Neural progenitor cell (in vitro differentiated cells): ENCODE measurements around the gene OR8B4. TPM values are rescaled to one million over a fixed set of nuclear protein-coding genes. Genes with fewer than 3 reads are reported as not detected.
A peak's percentile ranks its signal among the peaks of the same experiment; 100 is the strongest.

ENCODE experiments used
- DNase-seq: peaks from one replicate; pipeline ENCODE4 v3.0.0-alpha.2; 2016; ENCODE audit warnings: low spot score
- H2AFZ ChIP-seq: fragments of 200-600 bp; sonication (generic); replicated peaks from 2 replicates; pipeline ENCODE4 v1.6.1; 2016; ENCODE audit warnings: antibody characterized with exemption
- H3F3A ChIP-seq: fragments of 200-600 bp; sonication (generic); 2 replicates; pipeline ENCODE4 v1.6.1; 2016; ENCODE audit warnings: antibody characterized with exemption, low read depth
- H3K27ac ChIP-seq: fragments of 200-600 bp; sonication (generic); 2 replicates; pipeline ENCODE4 v1.5.1; 2016; ENCODE audit warnings: mild to moderate bottlenecking
- H3K27me3 ChIP-seq: fragments of 200-600 bp; sonication (generic); 2 replicates; pipeline ENCODE4 v1.6.1; 2016; ENCODE audit warnings: mild to moderate bottlenecking, moderate library complexity
- H3K36me3 ChIP-seq: fragments of 200-600 bp; sonication (generic); 2 replicates; pipeline ENCODE4 v1.5.1; 2016
- H3K4me1 ChIP-seq: fragments of 200-600 bp; sonication (generic); 2 replicates; pipeline ENCODE4 v1.6.1; 2016; ENCODE audit warnings: mixed run types
- H3K4me2 ChIP-seq: fragments of 200-600 bp; sonication (generic); 2 replicates; pipeline ENCODE4 v1.6.1; 2016
- H3K4me3 ChIP-seq: fragments of 200-600 bp; sonication (generic); 2 replicates; pipeline ENCODE4 v1.5.1; 2016
- H3K79me2 ChIP-seq: fragments of 200-600 bp; sonication (generic); 2 replicates; pipeline ENCODE4 v1.6.1; 2016; ENCODE audit warnings: low read depth
- H3K9ac ChIP-seq: fragments of 200-600 bp; sonication (generic); 2 replicates; pipeline ENCODE4 v1.6.1; 2016
- H3K9me3 ChIP-seq: fragments of 200-600 bp; sonication (generic); 2 replicates; pipeline ENCODE4 v1.5.1; 2016; ENCODE audit warnings: low read depth
- H4K20me1 ChIP-seq: fragments of 200-600 bp; sonication (generic); 2 replicates; pipeline ENCODE4 v1.6.1; 2016; ENCODE audit warnings: low read depth
- H3K27ac Mint-ChIP-seq: 3 replicates; pipeline ENCODE4 v1.8.0; 2021; ENCODE audit warnings: mixed read lengths
- H3K27me3 Mint-ChIP-seq: 2 replicates; pipeline ENCODE4 v1.8.0; 2022; ENCODE audit warnings: low read depth, mild to moderate bottlenecking, inconsistent platforms, moderate library complexity, mixed read lengths; ENCODE audit not compliant: insufficient read depth
- H3K36me3 Mint-ChIP-seq: 3 replicates; pipeline ENCODE4 v1.8.0; 2021; ENCODE audit warnings: mixed read lengths
- H3K4me1 Mint-ChIP-seq: 3 replicates; pipeline ENCODE4 v1.8.0; 2021; ENCODE audit warnings: mixed read lengths
- H3K4me3 Mint-ChIP-seq: 3 replicates; pipeline ENCODE4 v1.8.0; 2021; ENCODE audit warnings: mild to moderate bottlenecking, moderate library complexity, mixed read lengths
- H3K9me3 Mint-ChIP-seq: 3 replicates; pipeline ENCODE4 v1.8.0; 2020; ENCODE audit warnings: mixed read lengths
- EZH2 ChIP-seq: fragments of 200-600 bp; sonication (generic); IDR thresholded peaks from 2 replicates; pipeline ENCODE4 v1.6.1; 2017; ENCODE audit warnings: antibody characterized with exemption, mild to moderate bottlenecking, moderate library complexity
- EZH2phosphoT487 ChIP-seq: fragments of 200-600 bp; sonication (generic); IDR thresholded peaks from 2 replicates; pipeline ENCODE4 v1.6.1; 2017; ENCODE audit warnings: antibody characterized with exemption
- total RNA-seq: library from RNA; depleted of rRNA; stranded (reverse); fragments of >200 nt; gene quantifications from 2 replicates; pipeline ENCODE4 v1.2.3, GENCODE V29; 2015; ENCODE audit warnings: low replicate concordance
- TF ChIP-seq, protein P1 (sequence below): fragments of 200-600 bp; sonication (generic); IDR thresholded peaks from 2 replicates; pipeline ENCODE4 v1.5.1; 2017; ENCODE audit warnings: antibody characterized with exemption, mild to moderate bottlenecking

OR8B4 gene
- total RNA-seq, 1 donor from 2014 or later, result not detected

DNA sequence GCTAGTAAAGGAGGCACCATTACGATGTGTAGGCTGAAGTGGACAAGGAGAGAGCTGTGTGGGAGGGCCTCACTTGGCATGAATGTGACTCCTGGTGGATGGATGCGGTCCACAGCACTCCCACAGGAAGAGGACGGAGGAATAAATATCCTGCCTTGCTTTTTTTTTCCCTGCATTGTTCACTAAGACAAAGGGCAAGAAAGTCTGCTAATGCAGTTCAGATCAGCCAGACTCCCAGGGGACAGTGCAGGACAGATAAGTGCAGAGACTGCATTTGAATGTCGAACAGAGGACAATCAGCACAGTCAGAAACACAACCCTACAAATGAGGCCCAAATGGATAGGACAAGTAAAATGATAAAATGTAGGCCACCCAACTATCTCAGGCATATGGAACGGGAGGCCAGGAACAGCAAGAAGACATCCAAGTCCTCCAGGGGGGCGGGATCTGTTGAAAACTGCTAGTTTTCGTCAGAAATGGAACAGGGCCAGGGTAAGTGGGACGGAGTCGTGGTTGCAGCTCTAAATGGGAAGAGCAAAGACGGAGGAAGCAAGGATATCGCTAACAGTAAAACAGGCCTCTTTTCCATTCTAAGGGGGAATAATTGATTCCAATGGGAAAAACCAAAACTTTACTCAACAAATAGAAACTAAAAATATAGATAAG, 46.0 kb upstream of the OR8B4 start:
- H3K36me3 Mint-ChIP-seq, result no peaks in the 10 kb centered on the region
- no peak for DNase-seq
- H3K4me3 Mint-ChIP-seq, result no peak overlapping the region
- H3K4me1 Mint-ChIP-seq, result peaks cover 3% of the 10 kb centered on the region
- Histone ChIP-seq H3K9me3 (no peaks in the 10 kb centered on the region), H3K27me3 (no peaks in the 10 kb centered on the region), H3K9ac (no peak overlapping the region), H2AFZ (no peak overlapping the region), H3K27ac (no peak overlapping the region), H3K4me1 (no peaks in the 10 kb centered on the region), H3F3A (no peaks in the 10 kb centered on the region), H3K79me2 (no peaks in the 10 kb centered on the region), H4K20me1 (no peaks in the 10 kb centered on the region), H3K4me2 (no peak overlapping the region), H3K36me3 (no peaks in the 10 kb centered on the region), H3K4me3 (no peak overlapping the region)
- no peaks in the 10 kb centered on the region for H3K9me3 Mint-ChIP-seq
- H3K27ac Mint-ChIP-seq, result no peak overlapping the region
- TF ChIP-seq EZH2phosphoT487 (no peak), EZH2 (no peak)
- TF ChIP-seq, protein P1, sequence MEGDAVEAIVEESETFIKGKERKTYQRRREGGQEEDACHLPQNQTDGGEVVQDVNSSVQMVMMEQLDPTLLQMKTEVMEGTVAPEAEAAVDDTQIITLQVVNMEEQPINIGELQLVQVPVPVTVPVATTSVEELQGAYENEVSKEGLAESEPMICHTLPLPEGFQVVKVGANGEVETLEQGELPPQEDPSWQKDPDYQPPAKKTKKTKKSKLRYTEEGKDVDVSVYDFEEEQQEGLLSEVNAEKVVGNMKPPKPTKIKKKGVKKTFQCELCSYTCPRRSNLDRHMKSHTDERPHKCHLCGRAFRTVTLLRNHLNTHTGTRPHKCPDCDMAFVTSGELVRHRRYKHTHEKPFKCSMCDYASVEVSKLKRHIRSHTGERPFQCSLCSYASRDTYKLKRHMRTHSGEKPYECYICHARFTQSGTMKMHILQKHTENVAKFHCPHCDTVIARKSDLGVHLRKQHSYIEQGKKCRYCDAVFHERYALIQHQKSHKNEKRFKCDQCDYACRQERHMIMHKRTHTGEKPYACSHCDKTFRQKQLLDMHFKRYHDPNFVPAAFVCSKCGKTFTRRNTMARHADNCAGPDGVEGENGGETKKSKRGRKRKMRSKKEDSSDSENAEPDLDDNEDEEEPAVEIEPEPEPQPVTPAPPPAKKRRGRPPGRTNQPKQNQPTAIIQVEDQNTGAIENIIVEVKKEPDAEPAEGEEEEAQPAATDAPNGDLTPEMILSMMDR, result no peak
- no peaks in the 10 kb centered on the region for H3K27me3 Mint-ChIP-seq

DNA sequence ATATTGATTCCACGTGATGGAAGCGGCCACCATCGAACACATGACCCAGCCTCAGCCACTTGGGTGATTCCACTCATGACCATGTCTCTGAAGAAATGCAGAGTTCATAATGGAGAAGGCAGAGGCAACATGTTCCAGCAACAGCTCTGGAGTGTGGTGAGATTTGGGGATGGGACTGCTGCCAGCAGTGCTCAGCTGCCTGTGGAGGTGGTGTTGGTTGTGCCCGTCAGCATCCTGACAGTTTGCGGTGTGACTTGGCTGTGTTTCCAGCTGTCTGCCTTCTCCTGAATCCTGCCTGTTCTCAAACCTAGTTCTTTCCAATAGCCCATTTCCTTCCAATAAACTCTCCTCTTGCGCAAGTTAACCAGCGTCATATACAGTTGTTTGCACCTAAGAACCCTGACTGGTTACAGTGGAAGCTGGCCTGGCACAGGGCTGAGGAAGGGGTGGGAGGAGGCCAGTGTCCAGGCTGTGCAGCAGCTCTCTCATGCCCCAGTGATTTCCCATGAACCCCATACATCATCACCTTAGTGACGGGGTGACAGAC, 42.8 kb upstream of the OR8B4 start:
- no peak overlapping the region for H3K4me3 Mint-ChIP-seq
- H3K27ac Mint-ChIP-seq, result no peak overlapping the region
- H3K9me3 ChIP-seq, result no peaks in the 10 kb centered on the region
- no peak for DNase-seq
- no peak overlapping the region for H3K27ac ChIP-seq
- TF ChIP-seq, protein P1, result no peak
- TF ChIP-seq EZH2 (no peak), EZH2phosphoT487 (no peak)
- no peaks in the 10 kb centered on the region for H3K4me1 ChIP-seq
- H3K27me3 ChIP-seq, result no peaks in the 10 kb centered on the region
- H3K79me2 ChIP-seq, result no peaks in the 10 kb centered on the region
- no peak overlapping the region for H2AFZ ChIP-seq
- no peak overlapping the region for H3K4me2 ChIP-seq
- H3K4me1 Mint-ChIP-seq, result peaks cover 3% of the 10 kb centered on the region
- H3K4me3 ChIP-seq, result no peak overlapping the region
- no peaks in the 10 kb centered on the region for H3K36me3 ChIP-seq
- H3K9me3 Mint-ChIP-seq, result no peaks in the 10 kb centered on the region
- H3K9ac ChIP-seq, result no peak overlapping the region
- H3K36me3 Mint-ChIP-seq, result no peaks in the 10 kb centered on the region
- H4K20me1 ChIP-seq, result no peaks in the 10 kb centered on the region
- no peaks in the 10 kb centered on the region for H3F3A ChIP-seq
- H3K27me3 Mint-ChIP-seq, result no peaks in the 10 kb centered on the region

DNA sequence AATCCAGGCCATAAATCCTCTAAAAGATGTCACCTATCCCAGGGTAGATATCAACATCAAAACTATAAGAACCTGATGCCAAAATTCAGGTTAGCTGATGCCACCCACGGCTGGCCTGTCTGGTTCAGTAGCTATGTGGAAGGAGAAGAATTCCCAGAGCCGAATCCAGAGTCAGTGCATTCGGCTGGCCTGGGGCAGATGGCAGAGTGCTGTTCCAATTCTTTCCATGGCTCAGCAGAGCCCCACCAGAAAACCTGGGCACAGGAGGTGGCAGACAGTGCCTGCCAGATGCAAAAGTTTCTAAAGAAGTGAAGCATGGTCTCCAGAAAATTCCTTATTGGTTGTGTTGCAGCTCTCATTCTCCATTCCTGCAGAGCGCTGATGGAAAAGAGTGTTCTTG, 40.7 kb upstream of the OR8B4 start:
- Histone ChIP-seq H3K27me3 (no peaks in the 10 kb centered on the region), H3K4me3 (no peak overlapping the region), H3K79me2 (no peaks in the 10 kb centered on the region), H2AFZ (peak overlapping the region; percentile 28), H3F3A (no peaks in the 10 kb centered on the region), H3K27ac (no peak overlapping the region), H3K9me3 (no peaks in the 10 kb centered on the region), H3K4me2 (no peak overlapping the region), H3K4me1 (no peaks in the 10 kb centered on the region), H4K20me1 (no peaks in the 10 kb centered on the region), H3K36me3 (no peaks in the 10 kb centered on the region), H3K9ac (no peak overlapping the region)
- no peak overlapping the region for H3K27ac Mint-ChIP-seq
- no peak overlapping the region for H3K4me3 Mint-ChIP-seq
- H3K36me3 Mint-ChIP-seq, result no peaks in the 10 kb centered on the region
- no peak for DNase-seq
- peaks cover 2% of the 10 kb centered on the region for H3K9me3 Mint-ChIP-seq
- H3K4me1 Mint-ChIP-seq, result no peaks in the 10 kb centered on the region
- H3K27me3 Mint-ChIP-seq, result no peaks in the 10 kb centered on the region
- TF ChIP-seq EZH2phosphoT487 (no peak), EZH2 (no peak)
- TF ChIP-seq, protein P1, result no peak
